Tibial nerve (tissue), 4 donors: ENCODE data around the gene TRMT2A. TPM values are rescaled to one million over a fixed set of nuclear protein-coding genes. Genes with fewer than 3 reads are reported as not detected.

ENCODE experiments used
- DNase-seq, 2 donors: peaks; one replicate each; pipeline ENCODE4 v3.0.0-alpha.2; 2019; ENCODE audit warnings: low spot score in 2 of 2
- H3K27ac ChIP-seq, 4 donors: fragments of 200-600 bp; sonication (generic) in 3 of 4; one replicate each; pipeline ENCODE4 v1.5.1; 2017 to 2019; ENCODE audit warnings: mild to moderate bottlenecking in 1 of 4
- H3K27me3 ChIP-seq, 2 donors: fragments of 200-600 bp; sonication (generic) in 1 of 2; one replicate each; pipeline versions ENCODE4 v1.5.1 to v1.6.0; 2017 to 2019
- H3K36me3 ChIP-seq, 3 donors: fragments of 200-600 bp; sonication (generic); one replicate each; pipeline ENCODE4 v1.5.1; 2018 to 2019
- H3K4me1 ChIP-seq, 4 donors: fragments of 200-600 bp; sonication (generic) in 3 of 4; one replicate each; pipeline ENCODE4 v1.5.1; 2017 to 2019
- H3K4me3 ChIP-seq, 4 donors: fragments of 200-600 bp; sonication (generic) in 3 of 4; one replicate each; pipeline ENCODE4 v1.5.1; 2017 to 2019; ENCODE audit warnings: mild to moderate bottlenecking in 1 of 4, moderate library complexity in 1 of 4
- H3K9me3 ChIP-seq, 4 donors: fragments of 200-600 bp; sonication (generic) in 3 of 4; one replicate each; pipeline ENCODE4 v1.5.1; 2017 to 2019
- EP300 ChIP-seq, 2 donors: sonication (generic); formaldehyde crosslinking; IDR thresholded peaks; one replicate each; pipeline ENCODE4 v1.6.1; 2017; ENCODE audit warnings: antibody characterized with exemption in 2 of 2, mild to moderate bottlenecking in 1 of 2
- POLR2A ChIP-seq, 2 donors: fragments of 450-650 bp; IDR thresholded peaks; one replicate each; pipeline ENCODE4 v1.6.1; 2017; ENCODE audit warnings: antibody characterized with exemption in 2 of 2, mild to moderate bottlenecking in 2 of 2, moderate library complexity in 2 of 2
- WGBS, 2 donors: methylation state at CpG; one replicate each; pipeline ENCODE4 v1.1.5; 2018; 5-methylcytosine and 5-hydroxymethylcytosine counted together
- total RNA-seq, 4 donors: library from RNA; depleted of rRNA; stranded (reverse); fragments of >200 nt; gene quantifications; one replicate each; pipeline ENCODE4 v1.1.0, GENCODE V29; 2016
- TF ChIP-seq, protein P1 (sequence below), 5 experiments: fragments of 200-600 bp in 3 of 5; fragments of 450-650 bp in 2 of 5; sonication (generic) in 3 of 5; IDR thresholded peaks; one replicate each; pipeline ENCODE4 v1.5.1; 2016 to 2019; ENCODE audit warnings: antibody characterized with exemption in 5 of 5, mild to moderate bottlenecking in 3 of 5, moderate library complexity in 2 of 5

TRMT2A gene
- total RNA-seq, 4 donors from 2014 or later = 39.0 to 139 (median 55.9) TPM

DNA sequence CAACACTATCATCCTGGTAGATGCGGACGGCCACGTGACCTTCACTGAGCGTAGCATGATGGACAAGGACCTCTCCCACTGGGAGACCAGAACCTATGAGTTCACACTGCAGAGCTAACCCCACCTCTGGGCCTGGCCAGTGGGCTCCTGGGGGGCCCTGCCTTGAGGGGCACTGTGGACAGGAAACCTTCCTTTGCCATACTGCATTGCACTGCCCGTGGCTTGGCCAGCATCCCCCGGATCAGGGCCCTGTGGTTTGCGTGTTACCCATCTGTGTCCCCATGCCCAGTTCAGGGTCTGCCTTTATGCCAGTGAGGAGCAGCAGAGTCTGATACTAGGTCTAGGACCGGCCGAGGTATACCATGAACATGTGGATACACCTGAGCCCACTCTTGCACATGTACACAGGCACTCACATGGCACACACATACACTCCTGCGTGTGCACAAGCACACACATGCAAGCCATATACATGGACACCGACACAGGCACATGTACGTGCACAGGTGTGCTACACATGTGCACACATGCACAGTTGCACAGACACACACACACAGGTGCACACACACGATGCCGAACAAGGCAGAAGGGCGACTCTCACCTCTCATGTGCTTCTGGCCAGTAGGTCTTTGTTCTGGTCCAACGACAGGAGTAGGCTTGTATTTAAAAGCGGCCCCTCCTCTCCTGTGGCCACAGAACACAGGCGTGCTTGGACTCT is 52.3 kb downstream of the TRMT2A start:
- no peaks in the 10 kb centered on the region for H3K4me1 ChIP-seq
- no peaks in the 10 kb centered on the region for H3K27me3 ChIP-seq
- H3K27ac ChIP-seq = no peak overlapping the region
- no peak for TF ChIP-seq POLR2A (IDR thresholded peaks at IDR 0.05)
- no peak for TF ChIP-seq EP300 (IDR thresholded peaks at IDR 0.05)
- TF ChIP-seq, protein P1, sequence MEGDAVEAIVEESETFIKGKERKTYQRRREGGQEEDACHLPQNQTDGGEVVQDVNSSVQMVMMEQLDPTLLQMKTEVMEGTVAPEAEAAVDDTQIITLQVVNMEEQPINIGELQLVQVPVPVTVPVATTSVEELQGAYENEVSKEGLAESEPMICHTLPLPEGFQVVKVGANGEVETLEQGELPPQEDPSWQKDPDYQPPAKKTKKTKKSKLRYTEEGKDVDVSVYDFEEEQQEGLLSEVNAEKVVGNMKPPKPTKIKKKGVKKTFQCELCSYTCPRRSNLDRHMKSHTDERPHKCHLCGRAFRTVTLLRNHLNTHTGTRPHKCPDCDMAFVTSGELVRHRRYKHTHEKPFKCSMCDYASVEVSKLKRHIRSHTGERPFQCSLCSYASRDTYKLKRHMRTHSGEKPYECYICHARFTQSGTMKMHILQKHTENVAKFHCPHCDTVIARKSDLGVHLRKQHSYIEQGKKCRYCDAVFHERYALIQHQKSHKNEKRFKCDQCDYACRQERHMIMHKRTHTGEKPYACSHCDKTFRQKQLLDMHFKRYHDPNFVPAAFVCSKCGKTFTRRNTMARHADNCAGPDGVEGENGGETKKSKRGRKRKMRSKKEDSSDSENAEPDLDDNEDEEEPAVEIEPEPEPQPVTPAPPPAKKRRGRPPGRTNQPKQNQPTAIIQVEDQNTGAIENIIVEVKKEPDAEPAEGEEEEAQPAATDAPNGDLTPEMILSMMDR (IDR thresholded peaks at IDR 0.05) = no peak
- DNase-seq = no peak
- H3K9me3 ChIP-seq = no peaks in the 10 kb centered on the region
- H3K4me3 ChIP-seq = no peak overlapping the region
- 85 to 92% methylated on average over 15 to 16 of the region's 18 CpGs for WGBS, 2 donors
- peaks cover 0 to 72% (median 8%) of the 10 kb centered on the region in 3 donors for H3K36me3 ChIP-seq

DNA sequence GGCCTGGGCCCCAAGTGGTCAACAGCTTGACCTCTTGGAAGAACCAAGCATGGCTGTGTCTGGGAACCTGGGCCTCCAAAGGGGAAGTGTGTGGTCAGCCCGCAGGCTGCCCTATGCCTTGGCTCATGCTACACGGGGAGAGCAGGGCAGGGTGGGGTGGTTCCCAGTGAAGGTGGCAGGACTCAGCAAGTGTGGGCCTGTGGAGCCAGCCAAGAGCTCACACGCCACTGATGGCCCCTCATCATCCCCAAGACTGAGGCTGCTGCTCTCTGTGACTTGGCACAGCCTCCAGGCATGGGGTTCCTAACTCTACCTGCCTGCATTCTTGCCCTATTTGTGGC is 52.9 kb downstream of the TRMT2A start:
- Histone ChIP-seq H3K4me1 (no peaks in the 10 kb centered on the region), H3K36me3 (peaks cover 0 to 72% (median 8%) of the 10 kb centered on the region in 3 donors), H3K4me3 (no peak overlapping the region), H3K27me3 (no peaks in the 10 kb centered on the region), H3K9me3 (no peaks in the 10 kb centered on the region), H3K27ac (no peak overlapping the region)
- TF ChIP-seq EP300 (IDR thresholded peaks at IDR 0.05) = no peak
- no peak for TF ChIP-seq POLR2A (IDR thresholded peaks at IDR 0.05)
- TF ChIP-seq, protein P1 (IDR thresholded peaks at IDR 0.05) = no peak
- WGBS, 2 donors = 75 to 80% methylated on average over 1 to 3 of the region's 3 CpGs
- no peak for DNase-seq

GRCh38 chr22:20063271-20064139 is 53.5 kb downstream of the TRMT2A start:
- Histone ChIP-seq H3K4me3 (no peak overlapping the region), H3K27ac (no peak overlapping the region), H3K27me3 (no peaks in the 10 kb centered on the region), H3K4me1 (no peaks in the 10 kb centered on the region), H3K9me3 (no peaks in the 10 kb centered on the region), H3K36me3 (peaks cover 0 to 78% (median 13%) of the 10 kb centered on the region in 3 donors)
- DNase-seq = no peak
- WGBS, 2 donors = 87 to 89% methylated on average over 13 to 19 of the region's 27 CpGs
- TF ChIP-seq POLR2A (IDR thresholded peaks at IDR 0.05) (no peak), EP300 (IDR thresholded peaks at IDR 0.05) (no peak)
- TF ChIP-seq, protein P1 (IDR thresholded peaks at IDR 0.05) = no peak

GRCh38 chr22:20062766-20063083 is 54.3 kb downstream of the TRMT2A start:
- TF ChIP-seq, protein P1 (IDR thresholded peaks at IDR 0.05) = no peak
- TF ChIP-seq POLR2A (IDR thresholded peaks at IDR 0.05) (no peak), EP300 (IDR thresholded peaks at IDR 0.05) (no peak)
- WGBS, 2 donors = 84% methylated on average over 11 of the region's 11 CpGs
- no peaks in the 10 kb centered on the region for H3K4me1 ChIP-seq
- no peak overlapping the region for H3K27ac ChIP-seq
- peaks cover 0 to 86% (median 19%) of the 10 kb centered on the region in 3 donors for H3K36me3 ChIP-seq
- H3K9me3 ChIP-seq = no peaks in the 10 kb centered on the region
- no peak for DNase-seq
- H3K4me3 ChIP-seq = no peak overlapping the region
- no peaks in the 10 kb centered on the region for H3K27me3 ChIP-seq
